ENCODE results near the gene CENPC. TPM values are rescaled to one million over a fixed set of nuclear protein-coding genes. Genes with fewer than 3 reads are reported as not detected.

The CENPC gene
- total and polyA plus RNA-seq, 2 experiments from 2014 or later = 21.6 to 24.5 TPM

DNA sequence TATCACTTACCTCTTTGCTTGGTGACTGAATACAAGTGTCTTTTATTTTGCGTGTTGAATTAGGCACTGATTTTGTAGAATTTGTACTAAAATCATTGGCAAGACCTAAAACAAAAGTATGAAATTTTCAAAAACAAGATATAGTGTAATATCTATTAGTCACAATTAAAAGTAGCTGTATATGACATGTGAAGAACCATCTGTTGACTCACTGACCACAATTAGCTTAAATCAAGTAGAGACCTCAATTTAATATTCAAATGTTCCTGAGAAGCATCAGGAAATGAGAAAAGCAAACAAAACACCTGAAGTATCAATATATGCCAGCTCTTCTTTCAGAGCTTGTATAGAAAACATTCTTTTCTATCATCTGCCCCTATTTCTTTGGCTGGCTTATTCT is 5.5 kb downstream of the CENPC start:
- H3K4me3 Mint-ChIP-seq = no peak overlapping the region
- no peaks in the 10 kb centered on the region for H3K27me3 ChIP-seq (ENCODE audit: insufficient read depth)
- H3K36me3 ChIP-seq (ENCODE audit: insufficient read depth) = peaks cover 15% of the 10 kb centered on the region; the same call in 1 of the 2 replicates
- no peaks in the 10 kb centered on the region for H3K9me2 ChIP-seq (ENCODE audit: insufficient read depth)
- H3K9me3 Mint-ChIP-seq = no peaks in the 10 kb centered on the region
- no peak overlapping the region for H2AFZ ChIP-seq
- H3K79me2 ChIP-seq (replicated peaks; ENCODE audit: insufficient read depth) = peaks cover 38% of the 10 kb centered on the region
- no peak overlapping the region for H3K4me2 ChIP-seq
- no peak for ATAC-seq
- H3K4me3 ChIP-seq = no peak overlapping the region
- 0 out of 2 replicates have a peak, but pooled peaks cover 5% of the 10 kb centered on the region for H3K4me1 ChIP-seq (ENCODE audit: insufficient read depth)
- TF ChIP-seq, protein P1, sequence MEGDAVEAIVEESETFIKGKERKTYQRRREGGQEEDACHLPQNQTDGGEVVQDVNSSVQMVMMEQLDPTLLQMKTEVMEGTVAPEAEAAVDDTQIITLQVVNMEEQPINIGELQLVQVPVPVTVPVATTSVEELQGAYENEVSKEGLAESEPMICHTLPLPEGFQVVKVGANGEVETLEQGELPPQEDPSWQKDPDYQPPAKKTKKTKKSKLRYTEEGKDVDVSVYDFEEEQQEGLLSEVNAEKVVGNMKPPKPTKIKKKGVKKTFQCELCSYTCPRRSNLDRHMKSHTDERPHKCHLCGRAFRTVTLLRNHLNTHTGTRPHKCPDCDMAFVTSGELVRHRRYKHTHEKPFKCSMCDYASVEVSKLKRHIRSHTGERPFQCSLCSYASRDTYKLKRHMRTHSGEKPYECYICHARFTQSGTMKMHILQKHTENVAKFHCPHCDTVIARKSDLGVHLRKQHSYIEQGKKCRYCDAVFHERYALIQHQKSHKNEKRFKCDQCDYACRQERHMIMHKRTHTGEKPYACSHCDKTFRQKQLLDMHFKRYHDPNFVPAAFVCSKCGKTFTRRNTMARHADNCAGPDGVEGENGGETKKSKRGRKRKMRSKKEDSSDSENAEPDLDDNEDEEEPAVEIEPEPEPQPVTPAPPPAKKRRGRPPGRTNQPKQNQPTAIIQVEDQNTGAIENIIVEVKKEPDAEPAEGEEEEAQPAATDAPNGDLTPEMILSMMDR (conservative IDR thresholded peaks at IDR 0.05; ENCODE audit: low read depth in 2 of 2) = no peak
- TF ChIP-seq STAT1 (IDR thresholded peaks at IDR 0.05; ENCODE audit: unreplicated experiment) = no peak
- TF ChIP-seq, protein P2, sequence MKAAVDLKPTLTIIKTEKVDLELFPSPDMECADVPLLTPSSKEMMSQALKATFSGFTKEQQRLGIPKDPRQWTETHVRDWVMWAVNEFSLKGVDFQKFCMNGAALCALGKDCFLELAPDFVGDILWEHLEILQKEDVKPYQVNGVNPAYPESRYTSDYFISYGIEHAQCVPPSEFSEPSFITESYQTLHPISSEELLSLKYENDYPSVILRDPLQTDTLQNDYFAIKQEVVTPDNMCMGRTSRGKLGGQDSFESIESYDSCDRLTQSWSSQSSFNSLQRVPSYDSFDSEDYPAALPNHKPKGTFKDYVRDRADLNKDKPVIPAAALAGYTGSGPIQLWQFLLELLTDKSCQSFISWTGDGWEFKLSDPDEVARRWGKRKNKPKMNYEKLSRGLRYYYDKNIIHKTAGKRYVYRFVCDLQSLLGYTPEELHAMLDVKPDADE (IDR thresholded peaks at IDR 0.05) = no peak
- TF ChIP-seq, protein P3, sequence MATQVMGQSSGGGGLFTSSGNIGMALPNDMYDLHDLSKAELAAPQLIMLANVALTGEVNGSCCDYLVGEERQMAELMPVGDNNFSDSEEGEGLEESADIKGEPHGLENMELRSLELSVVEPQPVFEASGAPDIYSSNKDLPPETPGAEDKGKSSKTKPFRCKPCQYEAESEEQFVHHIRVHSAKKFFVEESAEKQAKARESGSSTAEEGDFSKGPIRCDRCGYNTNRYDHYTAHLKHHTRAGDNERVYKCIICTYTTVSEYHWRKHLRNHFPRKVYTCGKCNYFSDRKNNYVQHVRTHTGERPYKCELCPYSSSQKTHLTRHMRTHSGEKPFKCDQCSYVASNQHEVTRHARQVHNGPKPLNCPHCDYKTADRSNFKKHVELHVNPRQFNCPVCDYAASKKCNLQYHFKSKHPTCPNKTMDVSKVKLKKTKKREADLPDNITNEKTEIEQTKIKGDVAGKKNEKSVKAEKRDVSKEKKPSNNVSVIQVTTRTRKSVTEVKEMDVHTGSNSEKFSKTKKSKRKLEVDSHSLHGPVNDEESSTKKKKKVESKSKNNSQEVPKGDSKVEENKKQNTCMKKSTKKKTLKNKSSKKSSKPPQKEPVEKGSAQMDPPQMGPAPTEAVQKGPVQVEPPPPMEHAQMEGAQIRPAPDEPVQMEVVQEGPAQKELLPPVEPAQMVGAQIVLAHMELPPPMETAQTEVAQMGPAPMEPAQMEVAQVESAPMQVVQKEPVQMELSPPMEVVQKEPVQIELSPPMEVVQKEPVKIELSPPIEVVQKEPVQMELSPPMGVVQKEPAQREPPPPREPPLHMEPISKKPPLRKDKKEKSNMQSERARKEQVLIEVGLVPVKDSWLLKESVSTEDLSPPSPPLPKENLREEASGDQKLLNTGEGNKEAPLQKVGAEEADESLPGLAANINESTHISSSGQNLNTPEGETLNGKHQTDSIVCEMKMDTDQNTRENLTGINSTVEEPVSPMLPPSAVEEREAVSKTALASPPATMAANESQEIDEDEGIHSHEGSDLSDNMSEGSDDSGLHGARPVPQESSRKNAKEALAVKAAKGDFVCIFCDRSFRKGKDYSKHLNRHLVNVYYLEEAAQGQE (IDR thresholded peaks at IDR 0.05; ENCODE audit: unreplicated experiment) = no peak
- no peak for TF ChIP-seq EZH2phosphoT487 (IDR thresholded peaks at IDR 0.05; ENCODE audit: unreplicated experiment)
- no peak for TF ChIP-seq CREB1 (CRISPR knock-in tag; IDR thresholded peaks at IDR 0.05; ENCODE audit: low read depth)
- TF ChIP-seq JUNB (IDR thresholded peaks at IDR 0.05; ENCODE audit: unreplicated experiment) = no peak
- TF ChIP-seq POLR2AphosphoS5 (IDR thresholded peaks at IDR 0.05; ENCODE audit: low read depth) = no peak
- no peak overlapping the region for H3K27ac ChIP-seq (ENCODE audit: low read depth)
- no peak for DNase-seq (ENCODE audit: low spot score)
- H3K36me3 Mint-ChIP-seq (ENCODE audit: low read depth) = peaks cover 35% of the 10 kb centered on the region; the same call in 2 of the 3 replicates
- no peaks in the 10 kb centered on the region for H3K27me3 Mint-ChIP-seq (ENCODE audit: insufficient read depth, low read depth, poor library complexity)
- H3K4me1 Mint-ChIP-seq = peaks cover 2% of the 10 kb centered on the region; the same call in 2 of the 3 replicates
- no peak overlapping the region for H3K27ac Mint-ChIP-seq
- H3F3A ChIP-seq (replicated peaks; ENCODE audit: low read depth) = no peaks in the 10 kb centered on the region
- H4K20me1 ChIP-seq (replicated peaks; ENCODE audit: insufficient read depth) = no peaks in the 10 kb centered on the region; the same call in 1 of the 2 replicates

DNA sequence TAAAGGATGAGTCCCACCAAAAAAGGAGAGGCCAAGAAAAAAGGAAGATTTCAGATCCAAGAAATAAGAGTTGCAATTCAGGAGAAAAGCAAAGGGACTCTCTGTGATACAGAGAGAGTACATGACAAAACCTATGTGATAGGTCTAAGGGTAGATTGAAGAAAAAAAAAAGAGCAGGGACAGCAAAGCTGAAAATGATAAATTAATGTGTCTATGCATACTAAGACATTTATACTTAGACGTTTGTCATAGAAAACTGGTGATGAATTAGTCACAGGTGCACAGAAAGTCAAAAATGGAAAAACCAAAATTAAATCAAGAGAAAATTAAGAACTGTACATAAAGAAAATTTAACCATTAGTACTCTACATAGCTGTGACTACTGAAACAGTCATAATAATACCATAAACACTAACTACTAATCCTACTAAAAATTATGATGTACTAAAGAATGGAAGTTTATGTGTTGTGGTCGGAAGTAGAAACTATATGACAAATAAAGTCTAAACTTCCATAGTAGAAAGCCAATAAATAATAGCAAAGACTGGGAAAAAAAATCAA is 9.9 kb downstream of the CENPC start:
- Histone ChIP-seq H3K4me3 (no peak overlapping the region), H3F3A (replicated peaks; ENCODE audit: low read depth) (no peaks in the 10 kb centered on the region), H3K79me2 (replicated peaks; ENCODE audit: insufficient read depth) (peaks cover 7% of the 10 kb centered on the region; the same call in 1 of the 2 replicates), H3K4me2 (no peak overlapping the region), H3K27ac (ENCODE audit: low read depth) (no peak overlapping the region), H3K27me3 (ENCODE audit: insufficient read depth) (no peaks in the 10 kb centered on the region), H2AFZ (no peak overlapping the region), H4K20me1 (replicated peaks; ENCODE audit: insufficient read depth) (no peaks in the 10 kb centered on the region), H3K4me1 (ENCODE audit: insufficient read depth) (no peaks in the 10 kb centered on the region), H3K36me3 (ENCODE audit: insufficient read depth) (peaks cover 20% of the 10 kb centered on the region; the same call in 1 of the 2 replicates), H3K9me2 (ENCODE audit: insufficient read depth) (no peaks in the 10 kb centered on the region)
- no peak for ATAC-seq
- Mint-ChIP-seq H3K4me1 (peaks cover 4% of the 10 kb centered on the region; the same call in 2 of the 3 replicates), H3K27ac (no peak overlapping the region), H3K4me3 (no peak overlapping the region), H3K36me3 (ENCODE audit: low read depth) (peaks cover 63% of the 10 kb centered on the region), H3K9me3 (peaks cover 6% of the 10 kb centered on the region; the same call in 2 of the 3 replicates), H3K27me3 (ENCODE audit: insufficient read depth, low read depth, poor library complexity) (no peaks in the 10 kb centered on the region)
- peak; percentile 9 for DNase-seq (ENCODE audit: low spot score)
- TF ChIP-seq, protein P1 (conservative IDR thresholded peaks at IDR 0.05; ENCODE audit: low read depth in 2 of 2) = no peak
- TF ChIP-seq EZH2phosphoT487 (IDR thresholded peaks at IDR 0.05; ENCODE audit: unreplicated experiment) (no peak), POLR2AphosphoS5 (IDR thresholded peaks at IDR 0.05; ENCODE audit: low read depth) (no peak)
- TF ChIP-seq, protein P2 (IDR thresholded peaks at IDR 0.05) = no peak
- TF ChIP-seq, protein P3 (IDR thresholded peaks at IDR 0.05; ENCODE audit: unreplicated experiment) = no peak
